RWPE1 (cell line): ENCODE measurements around the gene CBLB.

Experiments
- CTCF ChIA-PET: fragments of 350-600 bp; sonication (Branson Sonifier 250); formaldehyde crosslinking; extraction: SDS; loops from one replicate; lab custom pipeline; 2021; lab: Yijun Ruan, JAX
- POLR2A ChIA-PET: fragments of 400-600 bp; formaldehyde crosslinking; extraction: SDS; loops from one replicate; lab custom pipeline; 2020; ENCODE audit warnings: antibody characterized with exemption; ENCODE audit not compliant: low non-redundant PET; lab: Yijun Ruan, JAX
- DNase-seq: peaks from one replicate; pipeline ENCODE4 v3.0.0; 2012; ENCODE audit warnings: low spot score
- H3K27ac ChIP-seq: fragments of 450-650 bp; 2 replicates; pipeline ENCODE4 v1.5.1; 2017
- TF ChIP-seq, protein P1 (sequence below): fragments of 450-650 bp; conservative IDR thresholded peaks from 2 replicates; pipeline ENCODE4 v1.5.1; 2017; ENCODE audit warnings: low read depth, mild to moderate bottlenecking

Gene CBLB

DNA sequence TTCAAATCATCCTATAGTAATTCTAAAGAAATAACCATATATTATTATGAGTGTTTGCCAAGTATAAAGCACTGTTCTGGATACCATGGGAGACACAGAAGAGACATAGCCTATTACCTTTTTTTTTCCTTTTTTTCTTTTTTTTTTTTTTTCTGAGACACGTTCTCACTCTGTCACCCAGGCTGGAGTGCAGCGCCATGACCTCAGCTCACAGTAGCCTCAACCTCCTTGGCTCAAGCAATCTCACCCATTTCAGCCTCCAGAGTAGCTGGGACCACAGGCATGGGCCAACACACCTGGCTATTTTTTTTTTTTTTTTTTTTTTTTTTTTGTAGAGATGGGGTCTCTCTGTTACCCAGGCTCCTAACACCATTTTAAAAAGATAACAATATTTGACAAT lies 30.9 kb downstream of the CBLB start:
- CTCF ChIA-PET = interaction anchor here (0.6 kb wide), 1 partner anchor 46 kb away, joined by 3 read pairs; no protein-coding TSS in a partner anchor
- no peak for DNase-seq
- TF ChIP-seq, protein P1, sequence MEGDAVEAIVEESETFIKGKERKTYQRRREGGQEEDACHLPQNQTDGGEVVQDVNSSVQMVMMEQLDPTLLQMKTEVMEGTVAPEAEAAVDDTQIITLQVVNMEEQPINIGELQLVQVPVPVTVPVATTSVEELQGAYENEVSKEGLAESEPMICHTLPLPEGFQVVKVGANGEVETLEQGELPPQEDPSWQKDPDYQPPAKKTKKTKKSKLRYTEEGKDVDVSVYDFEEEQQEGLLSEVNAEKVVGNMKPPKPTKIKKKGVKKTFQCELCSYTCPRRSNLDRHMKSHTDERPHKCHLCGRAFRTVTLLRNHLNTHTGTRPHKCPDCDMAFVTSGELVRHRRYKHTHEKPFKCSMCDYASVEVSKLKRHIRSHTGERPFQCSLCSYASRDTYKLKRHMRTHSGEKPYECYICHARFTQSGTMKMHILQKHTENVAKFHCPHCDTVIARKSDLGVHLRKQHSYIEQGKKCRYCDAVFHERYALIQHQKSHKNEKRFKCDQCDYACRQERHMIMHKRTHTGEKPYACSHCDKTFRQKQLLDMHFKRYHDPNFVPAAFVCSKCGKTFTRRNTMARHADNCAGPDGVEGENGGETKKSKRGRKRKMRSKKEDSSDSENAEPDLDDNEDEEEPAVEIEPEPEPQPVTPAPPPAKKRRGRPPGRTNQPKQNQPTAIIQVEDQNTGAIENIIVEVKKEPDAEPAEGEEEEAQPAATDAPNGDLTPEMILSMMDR = no peak
- POLR2A ChIA-PET = no interaction called here
- H3K27ac ChIP-seq = no peak overlapping the region

DNA sequence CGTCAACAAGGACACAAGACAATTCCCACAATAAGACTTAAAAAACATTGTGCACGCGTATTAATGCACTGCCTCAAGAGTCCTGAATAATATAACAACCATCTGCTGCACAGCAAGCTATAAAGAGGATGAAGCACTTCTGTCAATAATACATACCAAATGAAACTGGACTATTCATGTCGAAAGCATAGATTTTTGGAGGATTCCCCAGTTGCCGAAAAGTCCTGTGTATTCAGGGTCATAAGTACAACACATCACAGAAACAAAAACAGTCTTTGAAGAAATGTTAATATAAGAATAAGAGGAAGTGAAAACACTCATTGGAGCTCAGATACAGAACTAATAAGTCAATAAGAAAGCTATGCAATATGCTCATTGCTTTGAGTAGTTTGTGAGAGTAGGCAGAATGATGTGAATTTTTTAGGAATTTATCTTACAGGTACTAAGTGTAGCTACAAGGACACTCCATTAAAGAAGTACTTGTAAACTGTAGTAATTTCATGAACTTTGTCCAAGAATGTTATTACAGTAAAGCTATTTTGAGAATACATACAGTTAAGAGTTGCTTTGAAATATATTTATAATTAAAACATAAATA lies 31.6 kb downstream of the CBLB start:
- TF ChIP-seq, protein P1 = no peak
- H3K27ac ChIP-seq = no peak overlapping the region
- ChIA-PET POLR2A (no interaction called here), CTCF (interaction anchor here (0.6 to 0.7 kb wide), 4 partner anchors 16 to 47 kb away, joined by 3 to 6 read pairs (median 4); no protein-coding TSS in a partner anchor)
- DNase-seq = no peak

DNA sequence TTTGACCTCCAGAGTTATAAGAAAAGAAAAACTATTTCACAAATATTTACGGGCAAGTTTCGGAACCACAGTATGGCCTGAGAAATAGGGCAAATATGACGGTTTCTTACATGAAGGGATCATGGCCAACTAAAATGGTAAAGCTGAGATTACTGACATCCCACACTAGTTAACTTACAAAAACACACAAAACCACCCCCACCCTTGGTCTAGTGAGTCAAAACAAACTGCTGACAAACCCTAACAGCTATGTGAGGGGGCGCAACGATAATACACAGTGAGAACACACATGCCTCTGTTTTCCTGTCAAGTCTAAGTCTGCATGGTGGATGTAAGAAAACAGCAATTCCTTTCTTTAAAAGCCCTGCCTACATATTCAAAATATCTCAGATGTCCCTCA lies 32.3 kb downstream of the CBLB start:
- POLR2A ChIA-PET = no interaction called here
- DNase-seq = no peak
- no peak overlapping the region for H3K27ac ChIP-seq
- CTCF ChIA-PET = interaction anchor here (0.7 kb wide), 1 partner anchor 39 kb away, joined by 4 read pairs; no protein-coding TSS in a partner anchor
- TF ChIP-seq, protein P1 = no peak

DNA sequence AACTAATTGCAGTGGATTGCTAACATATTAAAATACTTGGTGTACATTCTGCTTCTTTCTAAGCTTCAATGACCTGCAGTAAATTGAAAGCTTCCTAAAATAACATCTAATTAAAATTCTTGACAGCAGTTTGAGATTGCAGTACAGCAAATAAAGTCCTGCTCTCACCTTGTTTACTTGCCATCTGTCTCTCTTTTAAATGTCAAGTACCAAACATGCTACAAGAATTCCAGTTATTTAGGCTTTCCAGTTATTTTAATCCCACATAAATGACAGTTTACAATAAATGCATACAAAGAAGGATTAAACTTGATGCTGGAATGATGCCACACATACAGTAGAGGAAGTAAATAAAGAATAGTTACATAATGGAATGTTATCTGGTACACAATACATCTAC lies 33.2 kb downstream of the CBLB start:
- ChIA-PET CTCF (no interaction called here), POLR2A (no interaction called here)
- TF ChIP-seq, protein P1 = no peak
- DNase-seq = no peak
- no peak overlapping the region for H3K27ac ChIP-seq

DNA sequence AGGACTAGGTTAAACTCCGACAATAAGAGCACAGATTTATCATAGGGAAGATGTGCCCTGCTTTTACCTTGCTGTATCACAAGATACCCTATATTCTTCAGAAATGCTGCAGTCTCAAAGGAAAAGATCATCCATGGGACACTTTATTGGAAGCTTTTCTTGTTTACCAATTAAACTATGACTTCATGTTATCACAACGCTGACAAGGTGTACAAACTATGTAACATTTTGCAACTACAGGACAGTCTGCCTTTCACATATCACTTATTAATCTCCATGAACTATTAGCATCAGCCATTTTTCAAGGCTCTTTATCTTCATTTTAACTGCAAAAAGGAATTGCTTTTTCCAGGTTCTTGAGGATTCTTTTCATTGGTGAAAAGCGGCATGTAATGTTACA lies 34.0 kb downstream of the CBLB start:
- no peak for DNase-seq
- TF ChIP-seq, protein P1 = no peak
- ChIA-PET POLR2A (no interaction called here), CTCF (no interaction called here)
- no peak overlapping the region for H3K27ac ChIP-seq

DNA sequence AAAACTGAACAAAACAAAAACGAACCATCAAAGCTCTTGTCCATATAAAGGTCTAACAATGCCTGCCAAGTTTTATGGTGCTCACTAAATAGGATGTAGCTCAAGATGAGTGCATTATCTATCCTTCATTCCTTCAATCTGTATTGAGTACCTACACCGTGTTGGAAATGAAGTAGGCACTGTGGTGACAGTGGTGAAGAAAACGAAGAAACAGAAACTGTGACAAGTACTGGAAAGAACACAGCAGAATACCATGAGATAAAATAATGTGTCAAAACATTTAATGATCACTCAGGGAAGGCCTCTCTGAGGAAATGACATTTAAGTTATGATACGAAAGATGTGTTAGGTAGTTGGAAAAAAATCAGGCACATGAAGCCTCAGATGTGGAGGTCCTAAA lies 36.2 kb downstream of the CBLB start:
- POLR2A ChIA-PET = no interaction called here
- TF ChIP-seq, protein P1 = no peak
- DNase-seq = no peak
- CTCF ChIA-PET = no interaction called here
- no peak overlapping the region for H3K27ac ChIP-seq
